GM18520 (cell line): ENCODE measurements around the gene ACAA2.
"Not testable (repeated sequence)": the region's sequence is repeated elsewhere in the genome, so short reads cannot be mapped to it uniquely, and the experiment has no call there.

Experiments
- ATAC-seq: cut with Tn5 transposase; IDR thresholded peaks from one replicate; pipeline ENCODE4 v1.9.1; 2021; ENCODE audit not compliant: unreplicated experiment

Gene ACAA2

GRCh38 chr18:49813069-49813318, 339 bp downstream of the ACAA2 start:
- ATAC-seq, result peak; percentile 25

GRCh38 chr18:49812286-49813068, 856 bp downstream of the ACAA2 start:
- ATAC-seq, result no peak

GRCh38 chr18:49811151-49811938, 2.0 kb downstream of the ACAA2 start:
- no peak for ATAC-seq

- ATAC-seq, result not testable (repeated sequence)
These were observed 4.7 kb downstream of the ACAA2 start for GRCh38 chr18:49808553-49809191.

- no peak for ATAC-seq
These were observed 9.2 kb downstream of the ACAA2 start for GRCh38 chr18:49804096-49804495.

- ATAC-seq, result no peak
These were observed 10.7 kb downstream of the ACAA2 start for GRCh38 chr18:49802623-49803022.

GRCh38 chr18:49800491-49800890, 12.8 kb downstream of the ACAA2 start:
- not testable (repeated sequence) for ATAC-seq

GRCh38 chr18:49799806-49800205, 13.5 kb downstream of the ACAA2 start:
- not testable (repeated sequence) for ATAC-seq

GRCh38 chr18:49798001-49798400, 15.3 kb downstream of the ACAA2 start:
- no peak for ATAC-seq

GRCh38 chr18:49795612-49796552, 17.5 kb downstream of the ACAA2 start:
- no peak for ATAC-seq

GRCh38 chr18:49794743-49795142, 18.6 kb downstream of the ACAA2 start:
- no peak for ATAC-seq

- ATAC-seq, result not testable (repeated sequence)
These were observed 23.7 kb downstream of the ACAA2 start for GRCh38 chr18:49789560-49790134.

GRCh38 chr18:49788327-49788898, 24.9 kb downstream of the ACAA2 start:
- ATAC-seq, result peak; percentile 65

GRCh38 chr18:49786019-49786720, 27.2 kb downstream of the ACAA2 start:
- ATAC-seq, result no peak

GRCh38 chr18:49784427-49785185, 28.7 kb downstream of the ACAA2 start:
- no peak for ATAC-seq

- not testable (repeated sequence) for ATAC-seq
These were observed 29.7 kb downstream of the ACAA2 start for GRCh38 chr18:49783631-49784030.

- no peak for ATAC-seq
These were observed 34.4 kb downstream of the ACAA2 start for GRCh38 chr18:49778826-49779465.

GRCh38 chr18:49769047-49769728, 44.1 kb downstream of the ACAA2 start:
- ATAC-seq, result no peak
